MCF 10A (cell line): ENCODE measurements around the gene AKR1E2. TPM values are rescaled to one million over a fixed set of nuclear protein-coding genes. Genes with fewer than 3 reads are reported as not detected.

ENCODE experiments used
- BruUV-seq: library from RNA; stranded (reverse); fragments of 400-500 nt; replicated peaks from 2 replicates; lab custom pipeline; 2021; lab: Mats Ljungman, UMichigan
- CTCF ChIA-PET: fragments of 300-600 bp; sonication (Branson Sonifier 250); formaldehyde crosslinking; extraction: SDS; loops from one replicate; lab custom pipeline; 2021; ENCODE audit warnings: antibody characterized with exemption, inconsistent platforms; lab: Yijun Ruan, JAX
- POLR2A ChIA-PET: fragments of 300-600, 350-650 bp; sonication (Branson Sonifier 250); formaldehyde crosslinking; extraction: SDS; loops from one replicate; lab custom pipeline; 2020; ENCODE audit warnings: antibody characterized with exemption, inconsistent platforms; lab: Yijun Ruan, JAX
- DNase-seq: peaks from one replicate; pipeline ENCODE4 v3.0.0-alpha.2; 2018; ENCODE audit not compliant: unreplicated experiment
- H3K27ac Mint-ChIP-seq: one replicate; pipeline ENCODE4 v1.8.0; 2022; ENCODE audit warnings: mild to moderate bottlenecking, low read depth, mixed read lengths; ENCODE audit not compliant: unreplicated experiment
- H3K27me3 Mint-ChIP-seq: one replicate; pipeline ENCODE4 v1.8.0; 2022; ENCODE audit warnings: mixed read lengths; ENCODE audit not compliant: insufficient read depth, unreplicated experiment
- H3K36me3 Mint-ChIP-seq: one replicate; pipeline ENCODE4 v1.8.0; 2022; ENCODE audit warnings: mild to moderate bottlenecking, moderate library complexity, mixed read lengths; ENCODE audit not compliant: insufficient read depth, unreplicated experiment
- H3K4me1 Mint-ChIP-seq: one replicate; pipeline ENCODE4 v1.8.0; 2022; ENCODE audit warnings: mixed read lengths; ENCODE audit not compliant: insufficient read depth, unreplicated experiment
- H3K4me3 Mint-ChIP-seq: one replicate; pipeline ENCODE4 v1.8.0; 2022; ENCODE audit warnings: mild to moderate bottlenecking, moderate library complexity, mixed read lengths; ENCODE audit not compliant: unreplicated experiment
- H3K9me3 Mint-ChIP-seq: one replicate; pipeline ENCODE4 v1.8.0; 2022; ENCODE audit warnings: mixed read lengths; ENCODE audit not compliant: unreplicated experiment
- CTCF ChIP-seq: fragments of 200-600 bp; IDR thresholded peaks from one replicate; pipeline ENCODE4 v1.8.0; 2022; ENCODE audit warnings: antibody characterized with exemption, mild to moderate bottlenecking; ENCODE audit not compliant: unreplicated experiment
- intact Hi-C: fragments of 100-400 bp; cut with micrococcal nuclease; formaldehyde crosslinking; loops from 2 replicates; pipeline ENCODE4 v1.14.1; 2022
- total RNA-seq: library from RNA; stranded (reverse); gene quantifications from 2 replicates; pipeline ENCODE4 v1.2.3, GENCODE V29; 2022

The AKR1E2 gene
- total RNA-seq, 1 experiment from 2014 or later, result not detected

DNA sequence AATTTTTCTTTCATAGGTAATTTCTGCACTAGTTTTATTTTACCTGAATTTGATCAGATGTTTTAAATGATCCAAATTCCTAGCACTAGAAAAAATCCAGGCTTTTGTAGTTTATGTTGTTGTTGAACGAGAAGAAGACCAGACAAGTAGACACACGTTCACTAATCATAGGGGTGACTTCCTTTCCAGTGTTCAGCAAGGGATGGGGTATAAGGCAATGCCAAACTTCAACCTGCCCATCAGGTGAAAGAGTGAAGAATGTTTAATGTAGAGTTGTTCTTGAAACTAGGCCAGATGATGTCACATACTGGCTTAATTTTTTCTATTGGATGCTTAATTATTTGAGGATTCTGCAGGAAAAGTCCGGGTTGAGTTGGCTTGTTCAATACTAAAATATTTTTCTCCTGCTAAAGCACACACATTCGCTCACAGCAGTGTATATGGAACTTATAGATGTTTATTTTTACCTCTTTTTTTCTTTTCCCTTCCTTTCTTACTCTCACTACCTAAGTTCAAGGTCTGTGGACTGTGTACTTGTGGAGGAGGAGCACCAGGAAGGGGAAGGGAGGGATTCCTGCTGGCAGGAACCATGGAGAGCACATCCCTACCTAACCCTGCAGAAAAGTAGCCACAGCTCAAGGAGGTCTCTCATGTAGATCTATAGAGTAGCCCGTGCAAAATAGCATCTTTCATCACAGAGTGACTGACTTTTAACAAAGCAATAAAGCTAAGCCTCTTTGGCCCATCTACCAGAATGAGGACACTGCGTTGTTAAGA lies 23.1 kb upstream of the AKR1E2 start:
- ChIA-PET CTCF (interaction anchor here (0.6 kb wide), 1 partner anchor 981 kb away, joined by 3 read pairs; no protein-coding TSS in a partner anchor), POLR2A (interaction anchor here (0.6 kb wide), 1 partner anchor 621 kb away, joined by 3 read pairs; no protein-coding TSS in a partner anchor)
- peak; percentile 19 for DNase-seq
- Mint-ChIP-seq H3K27me3 (no peaks in the 10 kb centered on the region), H3K9me3 (no peaks in the 10 kb centered on the region), H3K27ac (no peak overlapping the region), H3K36me3 (no peaks in the 10 kb centered on the region), H3K4me1 (no peaks in the 10 kb centered on the region), H3K4me3 (no peak overlapping the region)
- intact Hi-C loops, result no loop called here
- BruUV-seq, result no TSS peak
- TF ChIP-seq CTCF, result no peak

GRCh38 chr10:4803822-4804221 lies 22.2 kb upstream of the AKR1E2 start:
- Mint-ChIP-seq H3K27me3 (no peaks in the 10 kb centered on the region), H3K27ac (no peak overlapping the region), H3K36me3 (no peaks in the 10 kb centered on the region), H3K4me3 (no peak overlapping the region), H3K9me3 (no peaks in the 10 kb centered on the region), H3K4me1 (peaks cover 6% of the 10 kb centered on the region)
- BruUV-seq, result no TSS peak
- ChIA-PET POLR2A (interaction anchor here (1.2 kb wide), 1 partner anchor 1611 kb away, joined by 3 read pairs; no protein-coding TSS in a partner anchor), CTCF (interaction anchor here (0.6 to 1.4 kb wide), 2 partner anchors 11 to 630 kb away, joined by 4 to 6 read pairs; no protein-coding TSS in a partner anchor)
- no peak for DNase-seq
- intact Hi-C loops, result no loop called here
- TF ChIP-seq CTCF, result no peak

DNA sequence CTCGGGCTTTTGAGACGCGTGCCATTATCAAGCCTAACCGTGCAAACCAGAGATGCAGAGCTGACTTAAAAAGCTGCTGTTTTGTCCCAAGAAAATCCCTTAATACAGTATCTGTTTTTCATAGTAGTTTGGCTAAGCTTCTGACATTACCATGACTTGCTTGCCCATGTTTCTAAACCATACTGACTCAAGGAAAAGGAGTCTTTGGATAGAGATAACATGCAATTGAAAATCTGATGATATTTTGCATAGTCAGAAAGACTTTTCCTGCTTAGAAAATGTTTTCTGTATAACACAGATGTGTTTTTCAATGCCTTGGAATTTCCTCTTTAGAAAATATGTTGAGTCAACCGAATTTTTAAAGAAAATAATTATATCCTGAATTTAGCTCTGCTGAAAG lies 21.5 kb upstream of the AKR1E2 start:
- BruUV-seq, result no TSS peak
- intact Hi-C loops, result no loop called here
- no peak for TF ChIP-seq CTCF
- no peaks in the 10 kb centered on the region for H3K36me3 Mint-ChIP-seq
- no peak overlapping the region for H3K27ac Mint-ChIP-seq
- H3K4me1 Mint-ChIP-seq, result peaks cover 6% of the 10 kb centered on the region
- no peak for DNase-seq
- no peaks in the 10 kb centered on the region for H3K9me3 Mint-ChIP-seq
- no peak overlapping the region for H3K4me3 Mint-ChIP-seq
- ChIA-PET CTCF (interaction anchor here (1.4 kb wide), 1 partner anchor 10 kb away, joined by 4 read pairs; no protein-coding TSS in a partner anchor), POLR2A (interaction anchor here (1.2 kb wide), 1 partner anchor 1611 kb away, joined by 3 read pairs; no protein-coding TSS in a partner anchor)
- H3K27me3 Mint-ChIP-seq, result no peaks in the 10 kb centered on the region

DNA sequence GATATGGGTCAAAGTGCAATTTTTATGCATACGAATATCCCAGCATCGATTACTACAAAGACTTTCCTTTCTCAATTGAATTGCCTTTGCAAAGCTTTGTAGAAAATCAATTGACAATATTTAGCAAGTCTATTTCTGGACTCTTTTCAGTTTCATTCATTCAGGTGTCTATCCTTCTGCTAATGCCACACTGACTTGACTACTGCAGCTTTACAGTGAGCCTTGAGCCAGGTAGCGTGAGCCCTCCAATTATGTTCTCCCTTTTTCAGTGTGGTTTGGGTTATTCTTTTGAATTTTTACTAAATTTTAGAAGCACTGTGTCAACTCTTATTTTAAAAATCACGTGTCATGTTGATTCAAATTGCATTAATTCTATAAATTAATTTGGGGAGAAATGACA lies 19.5 kb upstream of the AKR1E2 start:
- DNase-seq, result no peak
- Mint-ChIP-seq H3K27me3 (no peaks in the 10 kb centered on the region), H3K4me1 (peaks cover 14% of the 10 kb centered on the region), H3K9me3 (no peaks in the 10 kb centered on the region), H3K36me3 (no peaks in the 10 kb centered on the region), H3K4me3 (no peak overlapping the region), H3K27ac (no peak overlapping the region)
- BruUV-seq, result no TSS peak
- ChIA-PET POLR2A (no interaction called here), CTCF (interaction anchor here (1.4 kb wide), 1 partner anchor 9 kb away, joined by 4 read pairs; no protein-coding TSS in a partner anchor)
- TF ChIP-seq CTCF, result no peak
- intact Hi-C loops, result no loop called here
